LNCaP clone FGC (cell line): ENCODE results near the gene MLEC.

Experiments used
- DNase-seq: peaks from one replicate; pipeline ENCODE4 v3.0.0-alpha.2; 2011; ENCODE audit warnings: low read depth
- H3K4me3 ChIP-seq: 2 replicates; pipeline ENCODE4 v1.5.1; 2011; ENCODE audit warnings: mild to moderate bottlenecking, low read depth, low read length, control low read depth
- TF ChIP-seq, protein P1 (sequence below): IDR thresholded peaks from 2 replicates; pipeline ENCODE4 v1.5.1; 2012; ENCODE audit warnings: mild to moderate bottlenecking; ENCODE audit not compliant: control insufficient read depth, insufficient read depth; ENCODE audit errors: extremely low read depth

MLEC gene

DNA sequence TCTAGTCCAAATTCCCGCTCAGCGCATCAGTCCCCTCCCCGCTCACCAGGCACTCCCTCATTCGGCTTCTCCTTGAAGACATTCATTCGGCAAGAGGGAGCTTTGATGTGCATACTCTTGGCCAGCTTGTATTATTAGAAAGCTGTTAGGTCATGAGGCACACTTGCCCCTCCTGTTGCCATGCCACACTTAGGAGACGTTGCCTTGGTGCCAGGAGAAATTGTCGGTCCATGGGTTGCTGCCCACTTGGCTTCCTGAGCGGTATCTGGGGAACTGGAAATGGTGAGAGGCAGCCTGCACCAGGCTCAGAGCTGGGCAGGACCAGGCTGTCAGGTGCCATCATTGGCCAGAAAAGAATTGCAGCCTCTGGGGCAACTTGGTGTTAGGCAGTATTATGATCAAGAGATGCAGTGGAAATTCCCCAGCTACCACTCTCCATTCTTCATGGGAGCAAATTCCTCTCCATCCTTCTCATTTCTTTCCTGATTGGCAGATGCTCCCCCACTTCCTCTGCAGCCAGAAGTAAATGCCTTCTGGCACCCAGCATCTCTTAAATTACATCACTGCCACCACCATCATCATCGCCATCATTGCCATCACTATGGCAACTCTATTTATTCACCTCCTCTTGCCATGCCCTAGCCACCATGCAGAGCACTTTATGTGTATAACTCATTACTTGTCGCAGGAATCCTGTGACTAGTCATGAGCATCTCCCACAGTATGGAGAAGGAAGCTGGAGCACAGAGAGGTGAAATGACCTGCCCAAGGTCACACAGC lies 34.1 kb upstream of the MLEC start:
- H3K4me3 ChIP-seq = no peak overlapping the region
- DNase-seq = no peak
- TF ChIP-seq, protein P1, sequence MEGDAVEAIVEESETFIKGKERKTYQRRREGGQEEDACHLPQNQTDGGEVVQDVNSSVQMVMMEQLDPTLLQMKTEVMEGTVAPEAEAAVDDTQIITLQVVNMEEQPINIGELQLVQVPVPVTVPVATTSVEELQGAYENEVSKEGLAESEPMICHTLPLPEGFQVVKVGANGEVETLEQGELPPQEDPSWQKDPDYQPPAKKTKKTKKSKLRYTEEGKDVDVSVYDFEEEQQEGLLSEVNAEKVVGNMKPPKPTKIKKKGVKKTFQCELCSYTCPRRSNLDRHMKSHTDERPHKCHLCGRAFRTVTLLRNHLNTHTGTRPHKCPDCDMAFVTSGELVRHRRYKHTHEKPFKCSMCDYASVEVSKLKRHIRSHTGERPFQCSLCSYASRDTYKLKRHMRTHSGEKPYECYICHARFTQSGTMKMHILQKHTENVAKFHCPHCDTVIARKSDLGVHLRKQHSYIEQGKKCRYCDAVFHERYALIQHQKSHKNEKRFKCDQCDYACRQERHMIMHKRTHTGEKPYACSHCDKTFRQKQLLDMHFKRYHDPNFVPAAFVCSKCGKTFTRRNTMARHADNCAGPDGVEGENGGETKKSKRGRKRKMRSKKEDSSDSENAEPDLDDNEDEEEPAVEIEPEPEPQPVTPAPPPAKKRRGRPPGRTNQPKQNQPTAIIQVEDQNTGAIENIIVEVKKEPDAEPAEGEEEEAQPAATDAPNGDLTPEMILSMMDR = no peak

DNA sequence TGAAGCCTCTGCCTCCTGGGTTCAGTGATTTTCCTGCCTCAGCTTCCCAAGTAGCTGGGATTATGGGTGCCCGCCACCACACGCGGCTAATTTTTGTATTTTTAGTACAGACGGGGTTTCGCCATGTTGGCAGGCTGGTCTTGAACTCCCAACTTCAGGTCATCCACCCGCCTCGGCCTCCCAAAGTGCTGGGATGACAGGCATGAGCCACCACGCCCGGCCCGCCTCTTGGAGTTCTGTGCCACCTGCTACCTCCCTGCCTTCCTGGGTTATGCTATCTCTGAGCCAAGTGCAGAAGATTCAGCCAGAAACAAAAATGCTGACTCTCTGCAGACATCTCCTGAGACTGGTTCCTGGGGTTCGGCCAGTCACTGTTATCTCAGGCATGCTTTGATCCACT lies 33.3 kb upstream of the MLEC start:
- TF ChIP-seq, protein P1 = no peak
- no peak for DNase-seq
- no peak overlapping the region for H3K4me3 ChIP-seq

DNA sequence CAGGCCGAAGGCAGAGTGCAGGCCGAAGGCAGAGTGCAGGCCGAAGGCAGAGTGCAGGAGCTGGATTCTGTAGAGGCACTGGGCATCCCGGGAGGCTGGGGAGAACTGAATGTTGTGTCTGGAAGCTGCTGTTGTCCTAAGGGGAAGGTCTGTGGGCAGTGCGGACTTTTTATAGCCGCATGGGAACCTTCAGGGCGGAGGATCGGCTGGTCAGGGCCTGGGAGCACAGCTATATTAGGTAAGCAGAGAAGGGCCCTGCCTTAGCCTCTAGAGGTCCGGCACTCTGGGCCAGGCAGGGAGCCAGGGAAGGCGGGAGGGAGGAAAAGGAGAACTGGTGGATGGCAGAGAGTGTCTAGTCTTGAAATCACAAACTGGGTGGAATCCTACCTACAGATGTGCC lies 32.3 kb upstream of the MLEC start:
- no peak for DNase-seq
- TF ChIP-seq, protein P1 = no peak
- H3K4me3 ChIP-seq = no peak overlapping the region

DNA sequence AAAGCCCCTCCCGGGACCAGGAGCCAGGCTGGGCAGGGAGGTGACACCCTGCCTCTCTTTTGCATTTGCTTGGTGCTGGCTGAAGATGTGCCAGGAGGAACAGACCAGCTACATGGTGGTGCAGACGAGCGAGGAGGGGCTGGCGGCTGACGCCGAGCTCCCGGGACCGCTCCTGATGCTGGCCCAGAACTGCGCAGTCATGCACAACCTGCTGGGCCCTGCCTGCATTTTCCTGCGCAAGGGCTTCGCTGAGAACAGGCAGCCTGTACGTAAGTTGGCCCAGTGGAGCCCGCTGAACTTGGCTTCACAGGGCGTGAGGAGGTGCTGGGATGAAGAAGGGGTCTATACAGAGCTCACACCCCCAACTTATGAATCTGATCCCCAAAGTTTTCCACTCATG lies 30.9 kb upstream of the MLEC start:
- TF ChIP-seq, protein P1 = no peak
- no peak overlapping the region for H3K4me3 ChIP-seq
- no peak for DNase-seq

DNA sequence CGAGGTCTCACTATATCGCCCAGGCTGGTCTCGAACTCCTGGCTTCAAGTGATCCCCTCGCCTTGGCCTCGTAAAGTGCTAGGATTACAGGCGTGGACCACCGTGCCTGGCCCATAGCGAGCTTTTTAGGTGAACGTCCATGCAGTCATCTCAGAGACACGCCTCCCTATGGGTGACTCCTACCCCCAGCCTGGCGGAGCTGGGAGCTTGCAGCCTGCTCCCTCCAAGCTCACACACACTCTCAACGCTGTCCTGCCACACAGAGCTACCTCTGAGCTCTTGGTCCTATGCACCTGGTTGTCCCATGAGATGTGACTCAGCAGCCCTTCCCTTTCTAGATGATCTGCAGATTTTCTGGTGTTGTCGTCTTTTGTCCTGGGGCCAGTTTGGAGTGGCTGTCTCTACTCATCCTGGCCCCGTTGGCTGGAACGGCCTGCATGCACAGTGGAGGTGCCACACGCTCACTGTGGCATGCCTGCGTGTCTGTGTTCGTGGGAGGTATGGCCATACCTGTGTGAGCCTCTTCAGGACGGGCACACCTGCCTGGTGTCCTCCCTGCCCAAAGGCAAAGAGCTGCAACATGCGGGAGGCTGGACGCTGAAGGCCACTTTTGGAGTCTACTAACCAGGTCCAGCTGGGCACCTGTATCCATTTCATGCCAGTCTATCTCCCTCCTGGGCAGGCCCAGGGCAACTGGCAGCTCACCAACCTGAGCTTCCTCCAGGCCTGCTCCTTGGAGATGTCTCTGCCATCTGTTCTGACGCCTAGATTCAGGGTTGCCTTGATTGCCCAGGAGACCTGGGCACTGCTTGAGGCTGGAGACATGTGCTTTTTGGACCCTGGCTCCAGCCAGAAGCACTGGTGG lies 28.4 kb upstream of the MLEC start:
- no peak for DNase-seq
- H3K4me3 ChIP-seq = no peak overlapping the region
- TF ChIP-seq, protein P1 = no peak

DNA sequence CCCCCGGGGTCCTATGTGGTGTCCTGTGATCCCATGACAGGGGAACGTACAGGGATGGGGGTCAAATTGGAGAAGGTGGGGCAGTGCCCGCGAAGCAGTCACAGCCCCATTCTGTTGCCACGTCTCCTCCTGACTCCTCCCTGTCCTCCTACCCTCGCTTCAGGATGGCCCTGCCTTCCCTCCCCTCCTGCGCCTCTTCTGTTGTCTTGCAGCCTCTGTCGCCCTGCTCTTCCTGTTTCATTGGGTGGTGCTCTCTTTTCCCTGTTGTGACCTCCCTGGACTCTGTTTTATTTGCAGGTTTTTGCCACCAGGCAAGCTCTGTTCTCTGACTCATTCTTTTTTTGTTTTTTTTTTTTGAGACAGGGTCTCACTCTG lies 27.8 kb upstream of the MLEC start:
- no peak for DNase-seq
- H3K4me3 ChIP-seq = no peak overlapping the region
- TF ChIP-seq, protein P1 = no peak
